HepG2 (cell line): ENCODE measurements around the gene COG5.

ENCODE experiments used
- CTCF ChIP-seq: sonication (generic); formaldehyde crosslinking; IDR thresholded peaks from 2 replicates; pipeline ENCODE4 v1.5.0; 2020; ENCODE audit warnings: mild to moderate bottlenecking, missing genetic modification reagents, moderate library complexity
- EP300 ChIP-seq, 3 experiments: sonication (generic) in 1 of 3; formaldehyde crosslinking in 1 of 3; IDR thresholded peaks; 2 replicates each; pipeline versions ENCODE4 v1.5.1 to v1.6.1; 2011 to 2020; ENCODE audit warnings: low read depth in 2 of 3, low read length in 2 of 3, borderline replicate concordance in 1 of 3, improper control_type of control experiment in 1 of 3, mild to moderate bottlenecking in 1 of 3, missing genetic modification reagents in 1 of 3, moderate library complexity in 1 of 3
- FOXP4 ChIP-seq: sonication (generic); formaldehyde crosslinking; IDR thresholded peaks from 2 replicates; pipeline ENCODE4 v1.4.0; 2020; ENCODE audit warnings: missing genetic modification reagents
- HMGXB3 ChIP-seq: sonication (generic); formaldehyde crosslinking; IDR thresholded peaks from 2 replicates; pipeline ENCODE4 v1.4.0; 2020; ENCODE audit warnings: missing genetic modification reagents, borderline replicate concordance
- POLR2A ChIP-seq, 2 experiments: IDR thresholded peaks; 2 replicates each; pipeline ENCODE4 v1.6.1; 2011; ENCODE audit warnings: low read depth in 2 of 2, low read length in 2 of 2, mild to moderate bottlenecking in 1 of 2, moderate library complexity in 1 of 2; ENCODE audit not compliant: insufficient read depth in 1 of 2
- STAT5B ChIP-seq: sonication (generic); formaldehyde crosslinking; IDR thresholded peaks from 2 replicates; pipeline ENCODE4 v1.4.0; 2020; ENCODE audit warnings: missing genetic modification reagents
- TAF1 ChIP-seq: sonication (generic); formaldehyde crosslinking; IDR thresholded peaks from 2 replicates; pipeline ENCODE4 v1.4.0; 2020; ENCODE audit warnings: missing genetic modification reagents
- ZBED4 ChIP-seq: sonication (generic); formaldehyde crosslinking; IDR thresholded peaks from 2 replicates; pipeline ENCODE4 v1.4.0; 2020; ENCODE audit warnings: missing genetic modification reagents, borderline replicate concordance
- ZMYM4 ChIP-seq: sonication (generic); formaldehyde crosslinking; IDR thresholded peaks from 2 replicates; pipeline ENCODE4 v1.8.1; 2023; ENCODE audit warnings: mild to moderate bottlenecking, missing genetic modification reagents
- ZNF280D ChIP-seq: sonication (generic); formaldehyde crosslinking; IDR thresholded peaks from 2 replicates; pipeline ENCODE4 v1.5.1; 2020; ENCODE audit warnings: mild to moderate bottlenecking, missing genetic modification reagents
- ZNF589 ChIP-seq: sonication (generic); formaldehyde crosslinking; conservative IDR thresholded peaks from 2 replicates; pipeline ENCODE4 v1.8.0; 2022; ENCODE audit warnings: mild to moderate bottlenecking, moderate library complexity, missing genetic modification reagents
- ZNF780A ChIP-seq: sonication (generic); formaldehyde crosslinking; IDR thresholded peaks from 2 replicates; pipeline ENCODE4 v1.8.0; 2022; ENCODE audit warnings: mild to moderate bottlenecking, missing genetic modification reagents, moderate library complexity
- TF ChIP-seq, protein P1 (sequence below): sonication (generic); IDR thresholded peaks from 2 replicates; pipeline ENCODE4 v1.6.1; 2016; ENCODE audit warnings: low read depth, borderline replicate concordance
- TF ChIP-seq, protein P2 (sequence below): sonication (generic); formaldehyde crosslinking; IDR thresholded peaks from 2 replicates; pipeline ENCODE4 v1.4.0; 2020; ENCODE audit warnings: missing genetic modification reagents

GRCh38 chr7:107248551-107249316 is 315.0 kb downstream of the COG5 start:
- TF ChIP-seq TAF1 (no peak), CTCF (CRISPR knock-in tag) (no peak), FOXP4 (no peak), ZMYM4 (CRISPR knock-in tag) (no peak), ZNF589 (CRISPR knock-in tag) (no peak), ZBED4 (CRISPR knock-in tag) (no peak), POLR2A (IDR thresholded peaks at IDR 0.05; ENCODE audit: insufficient read depth in 1 of 2, low read depth in 2 of 2, low read length in 2 of 2) (no peak), STAT5B (CRISPR knock-in tag) (no peak), ZNF780A (CRISPR knock-in tag) (no peak), HMGXB3 (CRISPR knock-in tag) (no peak), ZNF280D (no peak), EP300 (IDR thresholded peaks at IDR 0.05; ENCODE audit: low read depth in 2 of 2, low read length in 2 of 2) (no peak), EP300 (CRISPR knock-in tag; IDR thresholded peaks at IDR 0.05; ENCODE audit: borderline replicate concordance) (no peak)
- TF ChIP-seq, protein P1, sequence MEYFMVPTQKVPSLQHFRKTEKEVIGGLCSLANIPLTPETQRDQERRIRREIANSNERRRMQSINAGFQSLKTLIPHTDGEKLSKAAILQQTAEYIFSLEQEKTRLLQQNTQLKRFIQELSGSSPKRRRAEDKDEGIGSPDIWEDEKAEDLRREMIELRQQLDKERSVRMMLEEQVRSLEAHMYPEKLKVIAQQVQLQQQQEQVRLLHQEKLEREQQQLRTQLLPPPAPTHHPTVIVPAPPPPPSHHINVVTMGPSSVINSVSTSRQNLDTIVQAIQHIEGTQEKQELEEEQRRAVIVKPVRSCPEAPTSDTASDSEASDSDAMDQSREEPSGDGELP = no peak
- TF ChIP-seq, protein P2, sequence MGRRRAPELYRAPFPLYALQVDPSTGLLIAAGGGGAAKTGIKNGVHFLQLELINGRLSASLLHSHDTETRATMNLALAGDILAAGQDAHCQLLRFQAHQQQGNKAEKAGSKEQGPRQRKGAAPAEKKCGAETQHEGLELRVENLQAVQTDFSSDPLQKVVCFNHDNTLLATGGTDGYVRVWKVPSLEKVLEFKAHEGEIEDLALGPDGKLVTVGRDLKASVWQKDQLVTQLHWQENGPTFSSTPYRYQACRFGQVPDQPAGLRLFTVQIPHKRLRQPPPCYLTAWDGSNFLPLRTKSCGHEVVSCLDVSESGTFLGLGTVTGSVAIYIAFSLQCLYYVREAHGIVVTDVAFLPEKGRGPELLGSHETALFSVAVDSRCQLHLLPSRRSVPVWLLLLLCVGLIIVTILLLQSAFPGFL (CRISPR knock-in tag) = no peak
